Endothelial cell of umbilical vein (primary cell): ENCODE measurements around the gene P4HB. TPM values are rescaled to one million over a fixed set of nuclear protein-coding genes. Genes with fewer than 3 reads are reported as not detected.

Experiments
- BruUV-seq: library from RNA; stranded (reverse); fragments of 400-500 nt; replicated peaks from 2 replicates; lab custom pipeline; 2021; lab: Mats Ljungman, UMichigan
- CTCF ChIA-PET: fragments of 300-600, 350-600 bp; sonication (Branson Sonifier 250); formaldehyde crosslinking; loops from one replicate; lab custom pipeline; 2021; ENCODE audit warnings: antibody characterized with exemption, inconsistent platforms; lab: Charles Lee
- POLR2A ChIA-PET: fragments of 300-600, 350-600 bp; sonication (Branson Sonifier 250); formaldehyde crosslinking; loops from one replicate; lab custom pipeline; 2021; ENCODE audit warnings: antibody characterized with exemption, inconsistent platforms; lab: Charles Lee
- DNase-seq: peaks from one replicate; pipeline ENCODE4 v3.0.0-alpha.2; 2011; ENCODE audit warnings: low read depth, low spot score
- FAIRE-seq: peaks from 2 replicates; lab custom pipeline; 2011; peaks lifted over from hg19 to GRCh38; lab: Jason Lieb, UNC
- H2AFZ ChIP-seq: 2 replicates; pipeline ENCODE4 v1.6.0; 2012; ENCODE audit warnings: low read depth, low read length, control low read depth, inconsistent platforms
- H3K27ac ChIP-seq: 2 replicates; pipeline ENCODE4 v1.5.1; 2011; ENCODE audit warnings: low read depth, mild to moderate bottlenecking, control low read depth, low read length, moderate library complexity; ENCODE audit not compliant: insufficient read depth
- H3K27me3 ChIP-seq, 2 experiments: 2 replicates each; pipeline versions ENCODE4 v1.6.0 to v1.6.1; 2011; ENCODE audit warnings: low read length in 2 of 2, mixed read lengths in 1 of 2; ENCODE audit not compliant: control insufficient read depth in 2 of 2, insufficient read depth in 2 of 2
- H3K36me3 ChIP-seq, 2 experiments: 2 replicates in 1 of 2; 3 replicates in 1 of 2; pipeline ENCODE4 v1.5.1; 2011; ENCODE audit warnings: low read length in 2 of 2, mild to moderate bottlenecking in 1 of 2, moderate library complexity in 1 of 2; ENCODE audit not compliant: control insufficient read depth in 2 of 2, insufficient read depth in 2 of 2; ENCODE audit errors: extremely low read depth in 1 of 2
- H3K4me1 ChIP-seq: 3 replicates; pipeline ENCODE4 v1.5.1; 2011; ENCODE audit warnings: mild to moderate bottlenecking, low read length; ENCODE audit not compliant: control insufficient read depth, insufficient read depth; ENCODE audit errors: extremely low read depth
- H3K4me2 ChIP-seq: 2 replicates; pipeline ENCODE4 v1.6.1; 2011; ENCODE audit warnings: low read length, control low read depth, mixed read lengths; ENCODE audit not compliant: insufficient read depth
- H3K4me3 ChIP-seq, 3 experiments: fragments of 200-600 bp in 1 of 3; sonication (generic), shearing (Covaris generic) in 1 of 3; replicated peaks in 1 of 3; 2 replicates each; pipeline ENCODE4 v1.5.1; 2011 to 2016; ENCODE audit warnings: control low read depth in 3 of 3, low read length in 3 of 3, mild to moderate bottlenecking in 2 of 3, inconsistent platforms in 1 of 3, low read depth in 1 of 3, moderate library complexity in 1 of 3; ENCODE audit not compliant: insufficient read depth in 1 of 3
- H3K79me2 ChIP-seq: 2 replicates; pipeline ENCODE4 v1.6.0; 2012; ENCODE audit warnings: low read length, inconsistent platforms; ENCODE audit not compliant: control insufficient read depth, insufficient read depth
- H3K9ac ChIP-seq: replicated peaks from 2 replicates; pipeline ENCODE3; 2011; ENCODE audit warnings: low read length, control low read depth; ENCODE audit not compliant: insufficient read depth; ENCODE audit errors: extremely low read depth
- H3K9me1 ChIP-seq: replicated peaks from 3 replicates; pipeline ENCODE4 v1.6.0; 2011; ENCODE audit warnings: mild to moderate bottlenecking, low read length; ENCODE audit not compliant: control insufficient read depth, insufficient read depth; ENCODE audit errors: extremely low read depth
- H3K9me3 ChIP-seq: replicated peaks from 2 replicates; pipeline ENCODE4 v1.5.1; 2012; ENCODE audit warnings: low read length, inconsistent platforms; ENCODE audit not compliant: control insufficient read depth, insufficient read depth
- H4K20me1 ChIP-seq: replicated peaks from 2 replicates; pipeline ENCODE3; 2011; ENCODE audit warnings: mild to moderate bottlenecking, low read length; ENCODE audit not compliant: control insufficient read depth, insufficient read depth; ENCODE audit errors: extremely low read depth
- FOS ChIP-seq: IDR thresholded peaks from 2 replicates; pipeline ENCODE4 v1.6.1; 2011; ENCODE audit warnings: mild to moderate bottlenecking, low read length, moderate library complexity, borderline replicate concordance; ENCODE audit not compliant: insufficient read depth
- POLR2A ChIP-seq: IDR thresholded peaks from 2 replicates; pipeline ENCODE4 v1.6.1; 2012; ENCODE audit warnings: low read depth, mild to moderate bottlenecking, control low read depth, low read length
- dilution Hi-C: fragments of 300-500 bp; cut with MboI; formaldehyde crosslinking; loops from one replicate; pipeline ENCODE4 v1.15.0; 2019; ENCODE audit warnings: low sequenced_read_pairs; ENCODE audit not compliant: extremely low pct_ligation_motif_present
- intact Hi-C: fragments of 100-400 bp; cut with micrococcal nuclease; formaldehyde crosslinking; loops from one replicate; pipeline ENCODE4 v1.10.0; 2022
- polyA plus RNA-seq, 4 experiments: library from polyadenylated mRNA; depleted of rRNA in 3 of 4; stranded (reverse) in 3 of 4; unstranded in 1 of 4; fragments of >200 nt; gene quantifications; 2 replicates each; pipeline versions ENCODE4 v1.2.1 to v1.2.3, GENCODE V29; 2011 to 2012; ENCODE audit warnings: missing spikeins in 1 of 4
- total RNA-seq: library from RNA; stranded (reverse); gene quantifications from 2 replicates; pipeline ENCODE4 v1.2.3, GENCODE V29; 2021
- TF ChIP-seq, protein P1 (sequence below), 2 donors: IDR thresholded peaks; 1 replicate in 1 of 2; 2 replicates in 1 of 2; pipeline ENCODE4 v1.5.1; 2011; ENCODE audit warnings: low read length in 2 of 2, mild to moderate bottlenecking in 2 of 2, moderate library complexity in 2 of 2, control low read depth in 1 of 2, inconsistent platforms in 1 of 2, low read depth in 1 of 2; ENCODE audit not compliant: insufficient read depth in 1 of 2; ENCODE audit errors: extremely low read depth in 1 of 2

P4HB gene
- total and polyA plus RNA-seq, 2 donors (not counting 3 experiments of a cell fraction or from before 2014, with no cell fraction given), result 201 to 988 TPM

- H3K27ac ChIP-seq, result peak overlapping the region; percentile 66
- H3K4me1 ChIP-seq, result peaks cover 17% of the 10 kb centered on the region
- H3K79me2 ChIP-seq, result peaks cover 25% of the 10 kb centered on the region
- peak overlapping the region; percentile 89 for H3K9ac ChIP-seq
- H3K9me1 ChIP-seq, result no peaks in the 10 kb centered on the region
- POLR2A ChIA-PET, result no interaction called here
- H3K36me3 ChIP-seq, result peaks cover 6 to 17% of the 10 kb centered on the region in 2 experiments
- peak; percentile 61 for FAIRE-seq
- no peak overlapping the region for H2AFZ ChIP-seq
- no peaks in the 10 kb centered on the region for H4K20me1 ChIP-seq
- dilution Hi-C loops, result no loop called here
- intact Hi-C loops, result loop anchor here (1.0 to 2.0 kb wide), 3 partner anchors 8 to 41 kb away; partner anchors contain the start of genes ALYREF, ANAPC11 and PCYT2
- peak overlapping the region; percentile 66 to 85 (median 77) for H3K4me3 ChIP-seq
- CTCF ChIA-PET, result interaction anchor here (1.0 to 3.0 kb wide), 8 partner anchors 17 to 153 kb away, joined by 3 to 16 read pairs (median 6); partner anchors contain the start of genes ALYREF, ANAPC11, CENPX and LRRC45
- peak; percentile 39 for DNase-seq
- TF ChIP-seq FOS (no peak), POLR2A (peak; percentile 26)
- TF ChIP-seq, protein P1, sequence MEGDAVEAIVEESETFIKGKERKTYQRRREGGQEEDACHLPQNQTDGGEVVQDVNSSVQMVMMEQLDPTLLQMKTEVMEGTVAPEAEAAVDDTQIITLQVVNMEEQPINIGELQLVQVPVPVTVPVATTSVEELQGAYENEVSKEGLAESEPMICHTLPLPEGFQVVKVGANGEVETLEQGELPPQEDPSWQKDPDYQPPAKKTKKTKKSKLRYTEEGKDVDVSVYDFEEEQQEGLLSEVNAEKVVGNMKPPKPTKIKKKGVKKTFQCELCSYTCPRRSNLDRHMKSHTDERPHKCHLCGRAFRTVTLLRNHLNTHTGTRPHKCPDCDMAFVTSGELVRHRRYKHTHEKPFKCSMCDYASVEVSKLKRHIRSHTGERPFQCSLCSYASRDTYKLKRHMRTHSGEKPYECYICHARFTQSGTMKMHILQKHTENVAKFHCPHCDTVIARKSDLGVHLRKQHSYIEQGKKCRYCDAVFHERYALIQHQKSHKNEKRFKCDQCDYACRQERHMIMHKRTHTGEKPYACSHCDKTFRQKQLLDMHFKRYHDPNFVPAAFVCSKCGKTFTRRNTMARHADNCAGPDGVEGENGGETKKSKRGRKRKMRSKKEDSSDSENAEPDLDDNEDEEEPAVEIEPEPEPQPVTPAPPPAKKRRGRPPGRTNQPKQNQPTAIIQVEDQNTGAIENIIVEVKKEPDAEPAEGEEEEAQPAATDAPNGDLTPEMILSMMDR (IDR thresholded peaks at IDR 0.05; ENCODE audit: extremely low read depth in 1 of 2, insufficient read depth in 1 of 2, low read depth in 1 of 2, low read length in 2 of 2), result peak; percentile 89 to 90
- H3K4me2 ChIP-seq, result peak overlapping the region; percentile 79
- no peaks in the 10 kb centered on the region for H3K27me3 ChIP-seq
- no TSS peak for BruUV-seq
- no peaks in the 10 kb centered on the region for H3K9me3 ChIP-seq
These were observed 9.1 kb upstream of the P4HB start for GRCh38 chr17:81869221-81870130.
